DOHH2 (cell line): Measurements from ENCODE around the gene CACHD1.

Source experiments
- H3F3A ChIP-seq: fragments of 200-600 bp; sonication (generic), shearing (Covaris generic); 2 replicates; pipeline ENCODE4 v1.6.0; 2016; ENCODE audit warnings: antibody characterized with exemption, mild to moderate bottlenecking; ENCODE audit not compliant: control insufficient read depth, insufficient read depth
- H3K27ac ChIP-seq: fragments of 200-600 bp; sonication (generic); 2 replicates; pipeline ENCODE4 v1.5.1; 2014; ENCODE audit warnings: low read depth, mild to moderate bottlenecking, low read length, moderate library complexity
- H3K27me3 ChIP-seq: fragments of 200-600 bp; sonication (generic); 2 replicates; pipeline ENCODE4 v1.6.1; 2014; ENCODE audit warnings: mild to moderate bottlenecking, low read length, mixed read lengths; ENCODE audit not compliant: control insufficient read depth
- H3K36me3 ChIP-seq: fragments of 200-600 bp; sonication (generic); 2 replicates; pipeline ENCODE4 v1.6.1; 2014; ENCODE audit warnings: mild to moderate bottlenecking, low read length, moderate library complexity, mixed read lengths; ENCODE audit not compliant: control insufficient read depth
- H3K4me1 ChIP-seq: fragments of 200-600 bp; sonication (generic); 2 replicates; pipeline ENCODE4 v1.6.1; 2014; ENCODE audit warnings: mild to moderate bottlenecking, low read length, mixed read lengths; ENCODE audit not compliant: control insufficient read depth
- H3K4me2 ChIP-seq: fragments of 200-600 bp; sonication (generic); 2 replicates; pipeline ENCODE4 v1.6.0; 2014; ENCODE audit warnings: mild to moderate bottlenecking, low read length, moderate library complexity
- H3K4me3 ChIP-seq: fragments of 200-600 bp; sonication (generic); 2 replicates; pipeline ENCODE4 v1.5.1; 2014; ENCODE audit warnings: mild to moderate bottlenecking, low read length, mixed read lengths
- H3K79me2 ChIP-seq: fragments of 200-600 bp; sonication (generic); 2 replicates; pipeline ENCODE4 v1.6.1; 2014; ENCODE audit warnings: mild to moderate bottlenecking, low read length, mixed read lengths; ENCODE audit not compliant: control insufficient read depth
- H3K9me2 ChIP-seq: fragments of 200-600 bp; sonication (generic); replicated peaks from 2 replicates; pipeline ENCODE4 v1.6.1; 2014; ENCODE audit warnings: mild to moderate bottlenecking, low read length, mixed read lengths; ENCODE audit not compliant: control insufficient read depth
- H3K9me3 ChIP-seq: fragments of 200-600 bp; sonication (generic); 2 replicates; pipeline ENCODE4 v1.6.1; 2014; ENCODE audit warnings: antibody characterized with exemption, low read length, mixed read lengths; ENCODE audit not compliant: control insufficient read depth, insufficient read depth
- H4K20me1 ChIP-seq: fragments of 200-600 bp; sonication (generic); 2 replicates; pipeline ENCODE4 v1.6.0; 2014; ENCODE audit warnings: low read depth, mild to moderate bottlenecking, antibody characterized with exemption, low read length, moderate library complexity; ENCODE audit not compliant: control insufficient read depth, insufficient read depth
- EZH2phosphoT487 ChIP-seq: fragments of 200-600 bp; sonication (generic); IDR thresholded peaks from 2 replicates; pipeline ENCODE4 v1.6.1; 2017; ENCODE audit warnings: borderline replicate concordance, mild to moderate bottlenecking, antibody characterized with exemption, low read length, moderate library complexity, mixed read lengths
- TF ChIP-seq, protein P1 (sequence below): fragments of 200-600 bp; sonication (generic); IDR thresholded peaks from one replicate; pipeline ENCODE4 v1.5.1; 2014; ENCODE audit warnings: antibody characterized with exemption, mild to moderate bottlenecking, low read depth, low read length; ENCODE audit not compliant: poor library complexity, severe bottlenecking

Gene CACHD1

DNA sequence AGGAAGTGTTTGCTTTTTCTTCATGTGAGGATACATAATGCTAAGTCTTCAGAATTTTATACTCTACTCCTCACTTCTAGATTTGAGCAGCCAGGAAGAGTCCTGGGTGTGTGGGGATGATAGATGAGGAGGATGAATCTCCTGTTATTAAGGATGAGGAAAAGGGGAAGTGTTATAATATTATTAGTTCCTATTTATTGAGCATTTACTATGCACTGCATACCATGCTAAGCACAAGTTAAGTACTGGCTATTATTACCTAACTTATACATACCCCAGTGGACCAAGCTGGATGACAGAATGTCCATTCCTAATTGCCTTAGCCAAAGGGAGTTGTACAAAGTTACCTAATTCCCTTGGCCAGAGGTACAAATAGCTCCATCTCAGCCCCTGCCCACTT lies 19.8 kb downstream of the CACHD1 start:
- Histone ChIP-seq H4K20me1 (no peaks in the 10 kb centered on the region), H3K9me2 (no peaks in the 10 kb centered on the region), H3K9me3 (no peaks in the 10 kb centered on the region), H3K27me3 (peaks cover 5% of the 10 kb centered on the region), H3K36me3 (no peaks in the 10 kb centered on the region), H3K27ac (no peak overlapping the region), H3K4me3 (no peak overlapping the region), H3F3A (no peaks in the 10 kb centered on the region), H3K79me2 (no peaks in the 10 kb centered on the region), H3K4me1 (no peaks in the 10 kb centered on the region; the same call in 1 of the 2 replicates), H3K4me2 (no peak overlapping the region)
- TF ChIP-seq, protein P1, sequence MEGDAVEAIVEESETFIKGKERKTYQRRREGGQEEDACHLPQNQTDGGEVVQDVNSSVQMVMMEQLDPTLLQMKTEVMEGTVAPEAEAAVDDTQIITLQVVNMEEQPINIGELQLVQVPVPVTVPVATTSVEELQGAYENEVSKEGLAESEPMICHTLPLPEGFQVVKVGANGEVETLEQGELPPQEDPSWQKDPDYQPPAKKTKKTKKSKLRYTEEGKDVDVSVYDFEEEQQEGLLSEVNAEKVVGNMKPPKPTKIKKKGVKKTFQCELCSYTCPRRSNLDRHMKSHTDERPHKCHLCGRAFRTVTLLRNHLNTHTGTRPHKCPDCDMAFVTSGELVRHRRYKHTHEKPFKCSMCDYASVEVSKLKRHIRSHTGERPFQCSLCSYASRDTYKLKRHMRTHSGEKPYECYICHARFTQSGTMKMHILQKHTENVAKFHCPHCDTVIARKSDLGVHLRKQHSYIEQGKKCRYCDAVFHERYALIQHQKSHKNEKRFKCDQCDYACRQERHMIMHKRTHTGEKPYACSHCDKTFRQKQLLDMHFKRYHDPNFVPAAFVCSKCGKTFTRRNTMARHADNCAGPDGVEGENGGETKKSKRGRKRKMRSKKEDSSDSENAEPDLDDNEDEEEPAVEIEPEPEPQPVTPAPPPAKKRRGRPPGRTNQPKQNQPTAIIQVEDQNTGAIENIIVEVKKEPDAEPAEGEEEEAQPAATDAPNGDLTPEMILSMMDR = no peak
- no peak for TF ChIP-seq EZH2phosphoT487

GRCh38 chr1:64490213-64490818 lies 20.4 kb downstream of the CACHD1 start:
- no peak for TF ChIP-seq EZH2phosphoT487
- TF ChIP-seq, protein P1 = no peak
- Histone ChIP-seq H3K27me3 (peaks cover 5% of the 10 kb centered on the region), H3K36me3 (no peaks in the 10 kb centered on the region), H3K4me1 (no peaks in the 10 kb centered on the region; the same call in 1 of the 2 replicates), H3K9me2 (no peaks in the 10 kb centered on the region), H3K4me2 (no peak overlapping the region), H3K4me3 (no peak overlapping the region), H4K20me1 (no peaks in the 10 kb centered on the region), H3K27ac (no peak overlapping the region), H3K79me2 (no peaks in the 10 kb centered on the region), H3K9me3 (no peaks in the 10 kb centered on the region), H3F3A (no peaks in the 10 kb centered on the region)

GRCh38 chr1:64492424-64492823 lies 22.5 kb downstream of the CACHD1 start:
- Histone ChIP-seq H3K9me3 (no peaks in the 10 kb centered on the region), H3K79me2 (no peaks in the 10 kb centered on the region), H3K27ac (no peak overlapping the region), H3K27me3 (peaks cover 3% of the 10 kb centered on the region), H3K4me1 (no peaks in the 10 kb centered on the region; the same call in 1 of the 2 replicates), H3F3A (no peaks in the 10 kb centered on the region), H3K4me3 (no peak overlapping the region), H3K9me2 (no peaks in the 10 kb centered on the region), H4K20me1 (no peaks in the 10 kb centered on the region), H3K36me3 (no peaks in the 10 kb centered on the region), H3K4me2 (no peak overlapping the region)
- TF ChIP-seq, protein P1 = no peak
